HuH-7.5 (cell line): ENCODE data around the gene LRFN4.
"Not testable (repeated sequence)": the region's sequence is repeated elsewhere in the genome, so short reads cannot be mapped to it uniquely, and the experiment has no call there.

Experiments used
- DNase-seq: peaks from one replicate; pipeline ENCODE4 v3.0.0; 2011; ENCODE audit warnings: low spot score

LRFN4 gene

GRCh38 chr11:66856496-66857233, at the start of gene LRFN4:
LRFN4 (plus strand) TSS chr11:66857064; CDS start chr11:66857745, 681 bp downstream.
- no peak for DNase-seq

GRCh38 chr11:66809592-66809991, 47.3 kb upstream of the LRFN4 start:
- no peak for DNase-seq

GRCh38 chr11:66810576-66811185, 46.2 kb upstream of the LRFN4 start:
- no peak for DNase-seq

- DNase-seq, result no peak
Measured at GRCh38 chr11:66814678-66815077, 42.2 kb upstream of the LRFN4 start.

- no peak for DNase-seq
Measured at GRCh38 chr11:66815646-66816045, 41.2 kb upstream of the LRFN4 start.

- DNase-seq, result no peak
Measured at GRCh38 chr11:66818231-66818955, 38.5 kb upstream of the LRFN4 start.

GRCh38 chr11:66820381-66820780, 36.5 kb upstream of the LRFN4 start:
- no peak for DNase-seq

GRCh38 chr11:66820901-66821300, 36.0 kb upstream of the LRFN4 start:
- no peak for DNase-seq

- no peak for DNase-seq
Measured at GRCh38 chr11:66823700-66824099, 33.2 kb upstream of the LRFN4 start.

GRCh38 chr11:66824573-66824972, 32.3 kb upstream of the LRFN4 start:
- DNase-seq, result not testable (repeated sequence)

- DNase-seq, result no peak
Measured at GRCh38 chr11:66834539-66834845, 22.4 kb upstream of the LRFN4 start.

GRCh38 chr11:66834943-66835342, 21.9 kb upstream of the LRFN4 start:
- no peak for DNase-seq

- DNase-seq, result no peak
Measured at GRCh38 chr11:66835768-66836405, 21.0 kb upstream of the LRFN4 start.

GRCh38 chr11:66840317-66841091, 16.4 kb upstream of the LRFN4 start:
- no peak for DNase-seq

- DNase-seq, result no peak
Measured at GRCh38 chr11:66841861-66842260, 15.0 kb upstream of the LRFN4 start.

GRCh38 chr11:66842501-66842895, 14.4 kb upstream of the LRFN4 start:
- DNase-seq, result peak; percentile 95

- DNase-seq, result peak; percentile 100
Measured at GRCh38 chr11:66842896-66843775, 13.7 kb upstream of the LRFN4 start, which contains the start of gene RCE1. RCE1 (plus strand) TSS chr11:66843441; CDS start chr11:66843456, 15 bp downstream.

- peak; percentile 99 for DNase-seq
Measured at GRCh38 chr11:66843776-66844495, 12.9 kb upstream of the LRFN4 start.

- DNase-seq, result peak; percentile 61
Measured at GRCh38 chr11:66844496-66845142, 12.2 kb upstream of the LRFN4 start.
